Measurements from ENCODE around the gene THEMIS2. TPM values are rescaled to one million over a fixed set of nuclear protein-coding genes. Genes with fewer than 3 reads are reported as not detected.

Gene THEMIS2
- total RNA-seq, 1 experiment from 2014 or later: 17.2 TPM

GRCh38 chr1:27868556-27868931 lies 3.8 kb upstream of the THEMIS2 start:
- no peak for DNase-seq
- Histone ChIP-seq H4K8ac (replicated peaks; ENCODE audit: insufficient read length, low read depth, low read length) (no peak overlapping the region), H3T11ph (ENCODE audit: low read length) (no peak overlapping the region), H3K9ac (ENCODE audit: extremely low read depth, insufficient read length, low read length) (no peak overlapping the region), H2AK5ac (ENCODE audit: insufficient read length, low read length) (no peak overlapping the region), H3K9me3 (ENCODE audit: control insufficient read depth, low read depth, low read length) (no peaks in the 10 kb centered on the region), H3K4me2 (ENCODE audit: insufficient read depth, insufficient read length, low read length) (no peak overlapping the region), H3K23me2 (ENCODE audit: insufficient read length, low read depth, low read length, poor library complexity, severe bottlenecking) (peaks cover 6% of the 10 kb centered on the region), H2BK120ac (ENCODE audit: low read depth, low read length, poor library complexity, severe bottlenecking) (no peak overlapping the region), H2BK5ac (ENCODE audit: insufficient read length, low read length) (no peak overlapping the region), H3K79me1 (ENCODE audit: insufficient read depth, low read depth, low read length, poor library complexity, severe bottlenecking) (no peaks in the 10 kb centered on the region), H3K4me1 (ENCODE audit: insufficient read depth, low read length) (no peaks in the 10 kb centered on the region; the same call in 1 of the 2 replicates), H3K56ac (ENCODE audit: insufficient read length, low read depth, low read length) (no peak overlapping the region), H3K18ac (ENCODE audit: insufficient read length, low read depth, low read length) (no peak overlapping the region), H3K27ac (ENCODE audit: insufficient read length, low read depth, low read length) (no peak overlapping the region), H4K5ac (ENCODE audit: insufficient read length, low read depth, low read length) (no peak overlapping the region), H2BK20ac (ENCODE audit: low read depth, low read length, poor library complexity, severe bottlenecking) (no peak overlapping the region), H3K79me2 (ENCODE audit: insufficient read depth, low read length) (no peaks in the 10 kb centered on the region), H3K27me3 (ENCODE audit: insufficient read depth, low read length) (no peaks in the 10 kb centered on the region), H2BK15ac (ENCODE audit: low read depth, low read length) (no peak overlapping the region), H4K91ac (ENCODE audit: insufficient read length, low read depth, low read length) (no peak overlapping the region), H2AFZ (ENCODE audit: low read length) (no peak overlapping the region), H2BK12ac (ENCODE audit: insufficient read length, low read depth, low read length) (no peak overlapping the region), H3K14ac (ENCODE audit: insufficient read depth, low read length) (no peak overlapping the region), H3K4ac (ENCODE audit: low read depth, low read length) (no peak overlapping the region), H3K23ac (ENCODE audit: insufficient read length, low read depth, low read length) (no peak overlapping the region), H4K20me1 (ENCODE audit: control insufficient read depth, insufficient read depth, insufficient read length) (no peaks in the 10 kb centered on the region)
- Mint-ChIP-seq H3K27ac (no peak overlapping the region), H3K4me1 (peaks cover 10 to 12% of the 10 kb centered on the region in 2 experiments), H3K36me3 (ENCODE audit: insufficient read depth in 1 of 3, low read depth in 3 of 3) (no peaks in the 10 kb centered on the region), H3K27me3 (ENCODE audit: low read depth) (no peaks in the 10 kb centered on the region), H3K9me3 (no peaks in the 10 kb centered on the region), H3K4me3 (no peak overlapping the region)
- no peak for TF ChIP-seq CTCF (conservative IDR thresholded peaks at IDR 0.05)
- WGBS (ENCODE audit: extremely low coverage, insufficient read length, low lambda C conversion rate): no CpG with 5 or more reads among the region's 11 CpGs

Data from H9 (cell line).